SU-DHL-6 (cell line): ENCODE measurements around the gene KLC4.

Experiments used
- CTCF ChIP-seq: fragments of 200-600 bp; sonication (generic); IDR thresholded peaks from one replicate; pipeline ENCODE4 v1.5.1; 2017; ENCODE audit warnings: antibody characterized with exemption, mild to moderate bottlenecking, low read length, moderate library complexity; ENCODE audit not compliant: insufficient read depth, poor library complexity, severe bottlenecking
- EZH2phosphoT487 ChIP-seq: fragments of 200-600 bp; sonication (generic), shearing (Covaris generic); conservative IDR thresholded peaks from 2 replicates; pipeline ENCODE4 v1.6.1; 2018; ENCODE audit warnings: mild to moderate bottlenecking, antibody characterized with exemption, low read length, moderate library complexity, mixed read lengths

- TF ChIP-seq CTCF, result no peak
- TF ChIP-seq EZH2phosphoT487, result no peak
Observed at GRCh38 chr6:43011207-43011606, 48.2 kb upstream of the KLC4 start.
